ENCODE measurements around the gene NOS1. TPM values are rescaled to one million over a fixed set of nuclear protein-coding genes. Genes with fewer than 3 reads are reported as not detected.
"Not testable (repeated sequence)": the region's sequence is repeated elsewhere in the genome, so short reads cannot be mapped to it uniquely, and the experiment has no call there.

The NOS1 gene
- 0.76 TPM for polyA plus RNA-seq (ENCODE audit: insufficient read length)

DNA sequence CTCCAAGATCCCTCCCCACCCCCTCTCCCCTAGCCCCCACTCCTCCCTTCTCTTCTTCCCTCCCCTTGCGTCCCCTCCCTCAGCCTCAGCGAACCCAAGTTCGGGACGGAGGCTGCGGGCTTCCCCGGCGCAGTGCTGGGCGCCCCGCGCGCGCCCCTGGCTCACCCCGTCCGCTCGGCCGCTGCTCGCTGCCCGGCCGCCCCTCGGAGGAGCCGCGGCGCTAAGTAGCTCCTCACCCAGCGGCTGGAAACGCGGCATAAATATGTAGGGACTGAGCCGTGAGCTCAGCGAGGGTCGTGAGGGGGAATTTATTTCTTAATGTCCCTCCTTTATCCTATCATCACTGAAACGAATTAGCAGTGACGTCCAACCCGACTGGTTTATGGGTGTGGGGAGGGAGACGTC is at the start of gene NOS1:
NOS1 (minus strand) TSS at position 280 of the 405 bp plus-strand sequence. CDS start 30,557 bp downstream, outside the sequence.
- DNase-seq (ENCODE audit: low read depth): no peak

DNA sequence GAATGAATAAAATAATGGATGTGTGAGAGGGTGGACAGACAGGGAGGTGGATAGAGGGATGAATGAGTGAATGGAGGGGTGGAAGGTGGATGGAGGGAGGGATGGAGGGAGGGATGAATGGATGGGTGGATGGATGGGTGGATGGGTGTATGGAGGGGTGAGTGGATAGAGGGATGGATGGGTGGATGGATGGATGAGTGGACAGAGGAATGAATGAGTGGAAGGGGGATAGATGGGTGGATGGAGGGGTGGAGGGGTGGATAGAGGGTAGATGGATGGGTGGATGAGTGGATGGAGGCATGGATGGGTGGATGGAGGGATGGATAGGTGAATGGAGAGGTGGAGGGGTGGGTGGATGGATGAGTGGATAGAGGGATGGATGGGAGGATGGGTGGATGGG is 47.9 kb upstream of the NOS1 start:
- DNase-seq (ENCODE audit: low read depth): no peak

DNA sequence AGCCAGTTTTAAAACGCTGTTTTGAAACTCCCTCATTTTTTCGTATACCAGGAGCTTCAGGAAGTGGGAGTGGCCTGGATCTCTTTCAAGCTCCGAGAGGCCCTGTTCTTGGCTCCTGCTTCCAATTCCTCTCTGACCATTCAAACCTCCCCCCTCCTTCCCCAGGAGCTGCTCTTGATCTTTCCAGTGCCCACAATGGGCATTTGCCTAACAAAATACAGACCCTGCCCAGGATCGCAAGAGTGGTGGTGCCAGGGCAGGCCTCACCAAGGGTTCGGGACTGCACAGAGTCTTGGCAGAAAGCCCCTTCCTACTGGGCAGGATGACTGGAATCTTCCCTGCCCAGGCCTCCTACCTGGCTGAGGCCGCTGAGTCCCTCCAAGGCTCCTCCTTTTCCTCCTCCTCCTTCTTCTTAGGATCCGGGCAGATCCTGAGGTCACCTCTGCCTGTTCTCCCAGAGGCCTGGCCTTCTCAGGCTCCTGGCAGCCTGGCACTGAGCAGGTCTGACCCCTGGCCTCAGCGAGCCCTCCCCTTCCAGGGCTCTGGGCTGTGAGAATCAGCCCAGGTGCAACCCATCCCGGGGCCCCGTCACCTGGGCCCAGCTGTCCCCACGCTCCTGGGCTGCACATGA is 46.9 kb upstream of the NOS1 start:
- peak; percentile 61 for DNase-seq (ENCODE audit: low read depth)

GRCh38 chr12:117404940-117405339 is 43.5 kb upstream of the NOS1 start:
- no peak for DNase-seq (ENCODE audit: low read depth)

DNA sequence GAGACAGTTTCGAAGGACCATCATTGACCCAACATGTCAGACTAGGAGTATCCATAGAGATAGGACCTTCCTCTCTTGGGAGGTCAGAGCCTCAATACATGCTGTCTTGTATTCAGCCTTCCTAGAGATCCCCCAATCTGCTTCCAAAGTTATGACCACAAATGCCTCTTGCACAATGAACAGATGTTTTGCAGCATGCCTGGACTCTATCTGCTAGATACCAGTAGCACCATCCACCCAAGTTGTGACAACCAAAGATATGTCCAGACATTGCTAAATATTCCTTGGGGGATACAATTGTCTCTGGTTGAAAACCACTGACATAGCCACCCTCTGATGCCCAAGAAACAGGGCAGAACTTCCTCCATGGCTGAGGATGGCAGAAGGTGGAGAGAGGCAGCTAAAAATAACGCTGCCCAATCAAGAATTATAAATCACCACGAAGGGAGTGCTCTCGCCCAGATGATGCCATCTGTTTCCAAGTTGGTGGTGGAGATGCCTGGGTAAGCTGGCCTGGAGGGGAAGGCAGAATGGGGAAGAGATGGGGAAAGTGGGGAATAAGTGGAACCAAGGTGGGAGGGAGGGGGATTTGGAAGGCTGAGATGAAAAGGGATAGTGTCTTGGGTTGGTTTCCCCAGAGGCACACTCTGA is 42.9 kb upstream of the NOS1 start:
- DNase-seq (ENCODE audit: low read depth): no peak

- DNase-seq (ENCODE audit: low read depth): no peak
Measured at GRCh38 chr12:117403586-117404139, 42.2 kb upstream of the NOS1 start.

GRCh38 chr12:117402363-117402762 is 40.9 kb upstream of the NOS1 start:
- DNase-seq (ENCODE audit: low read depth): no peak

GRCh38 chr12:117400912-117401311 is 39.5 kb upstream of the NOS1 start:
- DNase-seq (ENCODE audit: low read depth): no peak

DNA sequence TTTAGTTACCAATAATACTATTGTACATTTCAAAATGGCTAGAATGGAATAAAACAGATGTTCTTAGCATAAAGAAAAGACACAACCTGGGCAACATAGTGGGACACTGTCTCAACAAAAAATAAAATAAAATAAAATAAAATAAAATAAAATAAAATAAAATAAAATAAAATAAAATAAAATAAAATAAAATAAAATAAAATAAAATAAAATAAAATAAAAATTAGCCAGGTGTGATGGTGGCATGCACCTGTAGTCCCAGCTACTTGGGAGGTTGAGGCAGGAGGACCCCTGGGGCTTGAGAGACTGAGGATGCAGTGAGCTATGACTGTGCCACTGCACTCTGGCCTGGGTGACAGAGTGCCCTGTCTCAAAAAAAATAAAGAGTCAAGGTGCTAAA is 37.1 kb upstream of the NOS1 start:
- DNase-seq (ENCODE audit: low read depth): not testable (repeated sequence)

- DNase-seq (ENCODE audit: low read depth): no peak
Measured at GRCh38 chr12:117395766-117396165, 34.3 kb upstream of the NOS1 start.

GRCh38 chr12:117394491-117394890 is 33.1 kb upstream of the NOS1 start:
- DNase-seq (ENCODE audit: low read depth): no peak

DNA sequence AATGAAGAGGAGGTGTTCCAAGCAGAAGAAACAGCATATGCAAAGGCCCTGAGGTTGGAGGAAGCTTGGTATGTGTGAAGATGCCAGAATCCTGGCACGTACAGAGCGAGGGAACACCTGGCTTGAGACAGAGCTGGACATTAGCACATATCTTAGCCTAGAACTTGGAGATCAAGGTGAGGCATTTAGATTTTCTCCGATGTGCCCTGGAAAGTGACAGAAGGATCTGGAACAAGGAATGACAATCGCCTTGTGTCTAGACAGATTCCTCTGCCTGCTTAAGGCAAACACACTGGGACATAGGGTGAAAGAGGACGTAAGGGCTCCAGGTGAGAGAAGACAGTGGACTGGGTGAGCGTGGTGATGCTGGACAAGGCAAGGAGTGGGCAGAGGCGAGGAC is 32.2 kb upstream of the NOS1 start:
- DNase-seq (ENCODE audit: low read depth): no peak

GRCh38 chr12:117390866-117391265 is 29.4 kb upstream of the NOS1 start:
- no peak for DNase-seq (ENCODE audit: low read depth)

- DNase-seq (ENCODE audit: low read depth): no peak
Measured at GRCh38 chr12:117388951-117389446, 27.6 kb upstream of the NOS1 start.

DNA sequence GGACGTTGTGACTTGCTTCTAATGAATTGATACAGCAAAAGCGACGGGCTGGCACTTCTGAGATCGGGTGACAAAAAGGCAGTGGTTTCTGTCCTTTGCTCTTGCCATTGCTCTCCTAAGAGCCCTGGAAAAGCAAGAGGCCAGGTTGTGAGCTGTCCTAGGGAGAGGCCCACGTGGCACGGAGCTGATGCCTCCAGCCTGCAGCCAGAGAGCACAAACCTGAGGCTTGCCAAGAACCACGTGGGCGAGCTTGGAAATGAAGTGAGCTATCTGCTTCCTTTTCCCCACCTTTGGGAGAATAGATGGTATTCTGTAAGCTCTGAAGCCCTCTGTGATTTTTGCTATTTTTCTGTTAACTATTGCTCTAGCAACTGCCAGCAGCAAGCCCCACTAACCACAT is 26.4 kb upstream of the NOS1 start:
- no peak for DNase-seq (ENCODE audit: low read depth)

DNA sequence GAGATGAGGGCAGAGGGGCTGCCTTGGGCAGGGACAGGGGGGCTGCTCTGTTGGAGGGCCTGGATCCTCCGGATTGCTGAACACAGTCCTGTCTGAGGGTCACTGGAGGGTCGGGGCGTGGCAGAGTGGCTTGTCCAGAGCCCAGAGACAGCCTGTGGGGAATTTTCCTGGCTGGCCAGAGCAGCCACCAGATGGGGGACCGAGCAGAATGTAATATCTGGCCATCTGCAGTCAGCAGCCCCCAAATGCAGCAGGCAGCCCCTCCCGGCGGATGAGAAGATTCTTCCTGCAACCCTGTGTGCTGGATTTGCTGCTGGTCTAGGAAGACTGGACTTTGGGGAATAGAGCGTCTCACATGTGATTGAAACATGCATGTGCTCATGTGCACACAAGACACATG is 23.3 kb upstream of the NOS1 start:
- DNase-seq (ENCODE audit: low read depth): no peak

- DNase-seq (ENCODE audit: low read depth): no peak
Measured at GRCh38 chr12:117380083-117380482, 18.7 kb upstream of the NOS1 start.

GRCh38 chr12:117377758-117378157 is 16.3 kb upstream of the NOS1 start:
- DNase-seq (ENCODE audit: low read depth): no peak

DNA sequence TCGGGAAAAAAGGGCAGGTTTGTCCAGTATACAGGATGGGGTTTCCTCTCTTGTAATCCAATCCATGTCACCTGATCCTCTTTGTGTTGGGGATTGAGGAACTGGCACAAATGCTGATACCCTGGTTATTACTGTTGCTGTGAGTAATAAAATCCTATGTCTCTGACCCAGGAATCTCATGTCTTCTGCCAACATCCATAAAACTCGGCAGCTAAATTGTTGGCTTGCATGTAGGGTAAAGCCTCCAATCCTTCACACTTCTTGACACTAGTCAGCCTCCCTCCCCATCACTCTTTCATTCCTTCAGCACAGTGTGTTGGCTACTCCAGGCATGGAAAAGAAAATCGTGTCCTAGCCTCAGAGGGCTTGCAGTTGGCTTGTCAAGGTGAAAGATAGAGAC is 9.2 kb upstream of the NOS1 start:
- no peak for DNase-seq (ENCODE audit: low read depth)

DNA sequence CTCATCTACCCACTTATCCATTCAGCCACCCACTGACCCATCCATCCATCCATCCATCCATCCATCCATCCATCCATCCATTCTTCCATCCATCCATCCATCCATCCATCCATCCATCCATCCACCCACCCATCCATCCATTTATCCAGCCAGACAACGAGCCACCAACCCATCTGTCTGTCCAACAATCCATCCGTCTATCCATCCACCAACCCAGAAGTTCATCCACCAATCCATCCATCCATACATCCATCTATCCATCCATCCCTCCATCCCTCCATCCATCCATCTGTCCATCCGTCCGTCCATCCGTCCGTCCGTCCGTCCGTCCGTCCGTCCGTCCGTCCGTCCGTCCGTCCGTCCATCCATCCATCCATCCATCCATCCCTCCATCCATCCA is 8.6 kb upstream of the NOS1 start:
- DNase-seq (ENCODE audit: low read depth): not testable (repeated sequence)

DNA sequence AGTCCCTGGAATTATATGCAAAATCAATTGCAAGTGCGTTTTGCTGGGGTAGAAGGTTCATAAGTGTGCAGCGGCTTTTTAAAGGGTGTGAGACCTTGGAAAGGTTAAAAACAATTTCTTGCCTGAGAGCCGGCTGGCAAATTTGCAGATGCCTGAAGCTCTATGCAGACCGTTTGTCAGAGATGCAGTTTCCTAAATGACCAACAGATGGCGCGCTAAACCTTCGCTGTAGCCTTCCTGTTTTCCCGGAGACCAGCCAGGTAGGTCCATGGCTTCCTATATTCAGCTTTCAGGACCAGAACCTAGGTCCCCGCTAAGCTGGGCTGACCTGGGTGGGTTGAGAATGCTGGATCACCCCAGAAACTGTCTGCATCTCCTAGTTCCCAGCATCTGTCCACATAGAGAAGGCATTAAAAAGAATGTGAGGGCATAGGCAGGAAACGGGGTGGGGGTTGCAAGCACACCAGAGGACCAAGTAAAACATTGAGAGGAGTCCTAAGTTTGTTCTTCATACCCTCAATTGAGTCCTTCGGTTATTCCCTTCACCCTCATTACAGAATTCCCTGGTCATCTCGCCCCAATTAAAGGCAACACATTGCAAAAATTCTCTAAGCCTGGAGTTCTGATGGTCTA is 5.7 kb upstream of the NOS1 start:
- DNase-seq (ENCODE audit: low read depth): peak; percentile 39

DNA sequence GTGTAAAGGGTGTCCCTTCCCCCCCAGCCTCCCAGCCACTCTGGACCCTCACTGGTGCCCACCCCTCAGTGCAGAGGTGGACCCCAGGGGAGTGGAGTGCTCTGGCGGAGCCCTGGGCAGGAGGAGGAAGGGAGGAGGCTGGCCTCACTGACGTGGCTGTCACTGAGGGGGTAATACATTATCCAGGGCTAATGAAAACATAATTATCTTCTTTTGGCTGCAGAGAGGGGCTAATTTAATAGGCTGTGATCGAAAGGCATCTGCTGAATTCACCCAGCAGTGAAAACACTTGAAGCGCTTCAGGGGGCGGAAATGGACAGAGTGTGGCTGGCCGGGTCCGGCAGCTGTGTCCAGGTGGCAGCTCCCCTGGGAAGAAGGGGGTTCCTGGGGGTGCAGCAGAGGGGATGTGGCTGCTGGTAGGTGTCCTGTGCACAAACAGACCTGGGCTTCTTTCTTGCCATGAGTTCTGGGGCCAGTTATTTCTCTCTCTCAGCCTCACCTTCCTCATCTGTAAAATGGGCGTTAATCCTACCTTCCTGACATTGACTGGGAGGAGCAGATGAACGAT is 3.7 kb upstream of the NOS1 start:
- DNase-seq (ENCODE audit: low read depth): no peak

All from forelimb muscle (tissue), 1 donor.